HepG2 (cell line): Measurements from ENCODE around the gene LTV1. TPM values are rescaled to one million over a fixed set of nuclear protein-coding genes. Genes with fewer than 3 reads are reported as not detected.
"Not testable (repeated sequence)": the region's sequence is repeated elsewhere in the genome, so short reads cannot be mapped to it uniquely, and the experiment has no call there.

Source experiments
- ATAC-seq: fragments of 200-7000 bp; cut with Tn5 transposase; 3 replicates; pipeline ENCODE4 v1.9.1; 2020; ENCODE audit warnings: mild to moderate bottlenecking, moderate library complexity
- BruUV-seq: library from RNA; stranded (reverse); fragments of 400-500 nt; replicated peaks from 2 replicates; lab custom pipeline; 2021; lab: Mats Ljungman, UMichigan
- CTCF ChIA-PET: fragments of 300-600 bp; formaldehyde crosslinking; extraction: SDS; loops from one replicate; lab custom pipeline; 2021; ENCODE audit warnings: low total read pairs, inconsistent platforms, low intra/inter-chr PET ratio; lab: Yijun Ruan, JAX
- POLR2A ChIA-PET: fragments of 350-600 bp; sonication (Branson Sonifier 250); formaldehyde crosslinking; loops from one replicate; lab custom pipeline; 2020; ENCODE audit warnings: antibody characterized with exemption, inconsistent platforms; lab: Yijun Ruan, JAX
- DNase-seq: peaks from one replicate; pipeline ENCODE4 v3.0.0-alpha.2; 2015; ENCODE audit warnings: low spot score
- FAIRE-seq: peaks from 3 replicates; lab custom pipeline; 2011; peaks lifted over from hg19 to GRCh38; lab: Jason Lieb, UNC
- H2AFZ ChIP-seq: one replicate; pipeline ENCODE4 v1.6.1; 2011; ENCODE audit warnings: low read length, inconsistent platforms
- H3K27ac ChIP-seq: fragments of 300-600 bp; 3 replicates; pipeline ENCODE4 v1.8.0; 2011; ENCODE audit warnings: mixed run types, mild to moderate bottlenecking, mixed read lengths, low read length, inconsistent platforms; ENCODE audit not compliant: insufficient read depth; ENCODE audit errors: extremely low read length
- H3K27me3 ChIP-seq, 2 experiments: fragments of 200-600 bp in 1 of 2; 2 replicates in 1 of 2; 3 replicates in 1 of 2; pipeline versions ENCODE4 v1.6.0 to v1.8.0; 2011; ENCODE audit warnings: low read length in 2 of 2, mild to moderate bottlenecking in 2 of 2, moderate library complexity in 2 of 2, inconsistent platforms in 1 of 2; ENCODE audit not compliant: insufficient read depth in 2 of 2, control insufficient read depth in 1 of 2
- H3K36me3 ChIP-seq, 2 experiments: fragments of 200-600 bp in 1 of 2; replicated peaks in 1 of 2; 2 replicates in 1 of 2; 3 replicates in 1 of 2; pipeline versions ENCODE4 v1.5.1 to v1.8.0; 2011; ENCODE audit warnings: low read length in 2 of 2, inconsistent platforms in 1 of 2; ENCODE audit not compliant: insufficient read depth in 2 of 2, control insufficient read depth in 1 of 2
- H3K4me1 ChIP-seq: 2 replicates; pipeline ENCODE4 v1.5.1; 2012; ENCODE audit warnings: low read length, inconsistent platforms; ENCODE audit not compliant: insufficient read depth
- H3K4me2 ChIP-seq: 2 replicates; pipeline ENCODE4 v1.6.0; 2011; ENCODE audit warnings: low read depth, low read length, inconsistent platforms
- H3K4me3 ChIP-seq, 3 experiments: fragments of 200-600 bp in 1 of 3; sonication (generic), shearing (Covaris generic) in 1 of 3; replicated peaks in 1 of 3; 2 replicates each; pipeline ENCODE4 v1.5.1; 2011 to 2016; ENCODE audit warnings: low read length in 3 of 3, inconsistent platforms in 2 of 3, low read depth in 2 of 3, mild to moderate bottlenecking in 2 of 3, control low read depth in 1 of 3, mixed read lengths in 1 of 3; ENCODE audit not compliant: insufficient read depth in 1 of 3
- H3K79me2 ChIP-seq: one replicate; pipeline ENCODE4 v1.6.1; 2011; ENCODE audit warnings: low read length, inconsistent platforms; ENCODE audit not compliant: insufficient read depth
- H3K9ac ChIP-seq: 2 replicates; pipeline ENCODE4 v1.6.0; 2011; ENCODE audit warnings: mild to moderate bottlenecking, low read depth, low read length, inconsistent platforms; ENCODE audit not compliant: insufficient read depth
- H3K9me3 ChIP-seq: 2 replicates; pipeline ENCODE4 v1.5.1; 2012; ENCODE audit warnings: mild to moderate bottlenecking, low read length
- H4K20me1 ChIP-seq: 2 replicates; pipeline ENCODE4 v1.6.0; 2011; ENCODE audit warnings: inconsistent platforms, mild to moderate bottlenecking, low read length, moderate library complexity; ENCODE audit not compliant: insufficient read depth
- BCL6 ChIP-seq: IDR thresholded peaks from 2 replicates; pipeline ENCODE4 v1.6.1; 2016; ENCODE audit warnings: missing genetic modification reagents, missing compliant biosample characterization
- CREB1 ChIP-seq, 2 experiments: fragments of 450-650 bp in 1 of 2; IDR thresholded peaks; 2 replicates each; pipeline ENCODE4 v1.6.1; 2016 to 2017; ENCODE audit warnings: control low read depth in 1 of 2, mild to moderate bottlenecking in 1 of 2, missing compliant biosample characterization in 1 of 2, missing genetic modification characterization in 1 of 2
- FOXA3 ChIP-seq: IDR thresholded peaks from 2 replicates; pipeline ENCODE4 v1.6.1; 2016; ENCODE audit warnings: missing genetic modification reagents, missing compliant biosample characterization
- FOXP4 ChIP-seq: sonication (generic); formaldehyde crosslinking; IDR thresholded peaks from 2 replicates; pipeline ENCODE4 v1.4.0; 2020; ENCODE audit warnings: missing genetic modification reagents
- NCOA2 ChIP-seq: sonication (generic); formaldehyde crosslinking; IDR thresholded peaks from 2 replicates; pipeline ENCODE4 v1.8.0; 2022; ENCODE audit warnings: inconsistent platforms
- RBFOX2 ChIP-seq: fragments of 200-400 bp; formaldehyde crosslinking; IDR thresholded peaks from 2 replicates; pipeline ENCODE4 v1.6.1; 2017; ENCODE audit warnings: low read depth, mild to moderate bottlenecking, low read length
- SOX5 ChIP-seq: IDR thresholded peaks from 2 replicates; pipeline ENCODE4 v1.6.1; 2016; ENCODE audit warnings: borderline replicate concordance
- SOX6 ChIP-seq, 2 experiments: fragments of 450-650 bp in 1 of 2; sonication (generic) in 1 of 2; formaldehyde crosslinking in 1 of 2; IDR thresholded peaks; 2 replicates each; pipeline versions ENCODE4 v1.4.0 to v1.6.1; 2017 to 2020; ENCODE audit warnings: antibody characterized with exemption in 1 of 2, mild to moderate bottlenecking in 1 of 2, missing genetic modification reagents in 1 of 2
- TARDBP ChIP-seq: sonication (generic); formaldehyde crosslinking; IDR thresholded peaks from 2 replicates; pipeline ENCODE4 v1.8.0; 2022; ENCODE audit warnings: mild to moderate bottlenecking, missing genetic modification reagents
- TCF7 ChIP-seq: sonication (generic); IDR thresholded peaks from 2 replicates; pipeline ENCODE4 v1.6.1; 2016; ENCODE audit warnings: antibody characterized with exemption, low read depth
- ZMYM3 ChIP-seq: sonication (generic); formaldehyde crosslinking; IDR thresholded peaks from 2 replicates; pipeline ENCODE4 v1.5.1; 2020; ENCODE audit warnings: mild to moderate bottlenecking, missing genetic modification reagents
- WGBS: methylation state at CpG from one replicate; pipeline ENCODE4 v1.1.6; 2017; ENCODE audit warnings: low lambda C conversion rate; 5-methylcytosine and 5-hydroxymethylcytosine counted together
- in situ Hi-C: cut with HindIII; loops from 2 replicates; pipeline ENCODE4 v1.10.0; 2017; ENCODE audit warnings: low pct_unique_long_range_greater_than_20kb; ENCODE audit not compliant: extremely low pct_ligation_motif_present
- intact Hi-C: fragments of 100-400 bp; cut with micrococcal nuclease; formaldehyde crosslinking; loops from one replicate; pipeline ENCODE4 v1.10.0; 2022; ENCODE audit not compliant: unreplicated experiment
- polyA plus RNA-seq, 8 experiments: library from polyadenylated mRNA; depleted of rRNA in 3 of 8; stranded (reverse) in 7 of 8; unstranded in 1 of 8; fragments of >200 nt; fragmentation: Illumina TruSeq in 4 of 8; extraction: Trizol in 4 of 8; gene quantifications; 2 replicates each; pipeline versions ENCODE4 v1.2.1 to v1.2.3, GENCODE V29; 2011 to 2016; ENCODE audit warnings: low read depth in 4 of 8, missing spikeins in 1 of 8, mixed read lengths in 1 of 8; ENCODE audit not compliant: insufficient read depth in 1 of 8
- total RNA-seq, 5 experiments: library from RNA; depleted of rRNA; stranded (reverse); fragments of >200 nt; fragmentation: Illumina TruSeq; extraction: Trizol; gene quantifications; 2 replicates each; pipeline ENCODE4 v1.2.3, GENCODE V29; 2016; ENCODE audit warnings: low read depth in 1 of 5
- TF ChIP-seq, protein P1 (sequence below): IDR thresholded peaks from 2 replicates; pipeline ENCODE4 v1.4.0; 2020; ENCODE audit warnings: mild to moderate bottlenecking, missing genetic modification reagents

LTV1 gene
- total and polyA plus RNA-seq, 2 of the 13 experiments (the other 11 are each of a cell fraction or from before 2014, with no cell fraction given) = 21.1 to 85.8 TPM

DNA sequence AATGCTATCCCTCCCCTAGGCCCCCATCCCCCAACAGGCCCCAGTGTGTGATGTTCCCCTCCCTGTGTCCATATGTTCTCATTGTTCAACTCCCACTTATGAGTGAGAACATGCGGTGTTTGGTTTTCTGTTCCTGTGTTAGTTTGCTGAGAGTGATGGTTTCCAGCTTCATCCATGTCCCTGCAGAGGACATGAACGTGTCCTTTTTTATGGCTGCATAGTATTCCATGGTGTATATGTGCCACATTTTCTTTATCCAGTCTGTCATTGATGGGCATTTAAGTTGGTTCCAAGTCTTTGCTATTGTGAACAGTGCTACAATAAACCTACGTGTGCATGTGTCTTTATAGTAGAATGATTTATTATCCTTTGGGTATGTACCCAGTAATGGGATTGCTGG is 8.6 kb downstream of the LTV1 start:
- H3K27ac ChIP-seq, H3K27me3 ChIP-seq, ATAC-seq, in situ Hi-C loops, H4K20me1 ChIP-seq, FAIRE-seq, H3K4me2 ChIP-seq, DNase-seq, CTCF ChIA-PET, H3K9ac ChIP-seq, POLR2A ChIA-PET, H3K4me3 ChIP-seq, intact Hi-C loops, BruUV-seq, H3K9me3 ChIP-seq, H2AFZ ChIP-seq: not testable (repeated sequence)
- Histone ChIP-seq H3K4me1 (peaks cover 11% of the 10 kb centered on the region; the same call in 1 of the 2 replicates), H3K36me3 (peaks cover 21 to 59% of the 10 kb centered on the region in 2 experiments), H3K79me2 (peaks cover 33% of the 10 kb centered on the region)
- WGBS = 97% methylated on average over 3 of the region's 3 CpGs
- TF ChIP-seq RBFOX2 = 0 out of 2 replicates have a peak, but pooled peaks have one; percentile 38
- TF ChIP-seq ZMYM3 (CRISPR knock-in tag) = 0 out of 2 replicates have a peak, but pooled peaks have one; percentile 26

DNA sequence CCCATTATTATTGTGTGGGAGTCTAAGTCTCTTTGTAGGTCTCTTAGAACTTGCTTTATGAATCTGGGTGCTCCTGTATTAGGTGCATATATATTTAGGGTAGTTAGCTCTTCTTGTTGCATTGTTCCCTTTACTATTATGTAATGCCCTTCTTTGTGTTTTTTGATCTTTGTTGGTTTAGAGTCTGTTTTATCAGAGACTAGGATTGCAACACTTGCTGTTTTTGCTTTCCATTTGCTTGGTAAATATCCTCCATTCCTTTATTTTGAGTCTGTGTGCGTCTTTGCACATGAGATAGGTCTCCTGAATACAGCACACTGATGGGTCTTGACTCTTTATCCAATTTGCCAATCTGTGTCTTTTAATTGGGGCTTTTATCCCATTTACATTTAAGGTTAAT is 11.9 kb downstream of the LTV1 start:
- Histone ChIP-seq H3K36me3 (peaks cover 22 to 67% of the 10 kb centered on the region in 2 experiments), H3K79me2 (peaks cover 21% of the 10 kb centered on the region), H3K4me1 (peaks cover 11% of the 10 kb centered on the region; the same call in 1 of the 2 replicates)
- POLR2A ChIA-PET = interaction anchor here (1.4 kb wide), 1 partner anchor 12 kb away, joined by 9 read pairs; the partner anchor contains the start of gene LTV1
- 84% methylated on average over 1 of the region's 1 CpG for WGBS
- intact Hi-C loops; FAIRE-seq; BruUV-seq; CTCF ChIA-PET; ATAC-seq; H2AFZ ChIP-seq; H3K9ac ChIP-seq; H3K4me2 ChIP-seq; in situ Hi-C loops; H3K9me3 ChIP-seq; H3K27ac ChIP-seq; H3K4me3 ChIP-seq; H3K27me3 ChIP-seq; H4K20me1 ChIP-seq; TF ChIP-seq SOX6, CREB1 (IDR thresholded peaks at IDR 0.05): not testable (repeated sequence)
- DNase-seq = peak; percentile 37
- TF ChIP-seq SOX5 (CRISPR knock-in tag) = peak; percentile 92
- TF ChIP-seq, protein P1, sequence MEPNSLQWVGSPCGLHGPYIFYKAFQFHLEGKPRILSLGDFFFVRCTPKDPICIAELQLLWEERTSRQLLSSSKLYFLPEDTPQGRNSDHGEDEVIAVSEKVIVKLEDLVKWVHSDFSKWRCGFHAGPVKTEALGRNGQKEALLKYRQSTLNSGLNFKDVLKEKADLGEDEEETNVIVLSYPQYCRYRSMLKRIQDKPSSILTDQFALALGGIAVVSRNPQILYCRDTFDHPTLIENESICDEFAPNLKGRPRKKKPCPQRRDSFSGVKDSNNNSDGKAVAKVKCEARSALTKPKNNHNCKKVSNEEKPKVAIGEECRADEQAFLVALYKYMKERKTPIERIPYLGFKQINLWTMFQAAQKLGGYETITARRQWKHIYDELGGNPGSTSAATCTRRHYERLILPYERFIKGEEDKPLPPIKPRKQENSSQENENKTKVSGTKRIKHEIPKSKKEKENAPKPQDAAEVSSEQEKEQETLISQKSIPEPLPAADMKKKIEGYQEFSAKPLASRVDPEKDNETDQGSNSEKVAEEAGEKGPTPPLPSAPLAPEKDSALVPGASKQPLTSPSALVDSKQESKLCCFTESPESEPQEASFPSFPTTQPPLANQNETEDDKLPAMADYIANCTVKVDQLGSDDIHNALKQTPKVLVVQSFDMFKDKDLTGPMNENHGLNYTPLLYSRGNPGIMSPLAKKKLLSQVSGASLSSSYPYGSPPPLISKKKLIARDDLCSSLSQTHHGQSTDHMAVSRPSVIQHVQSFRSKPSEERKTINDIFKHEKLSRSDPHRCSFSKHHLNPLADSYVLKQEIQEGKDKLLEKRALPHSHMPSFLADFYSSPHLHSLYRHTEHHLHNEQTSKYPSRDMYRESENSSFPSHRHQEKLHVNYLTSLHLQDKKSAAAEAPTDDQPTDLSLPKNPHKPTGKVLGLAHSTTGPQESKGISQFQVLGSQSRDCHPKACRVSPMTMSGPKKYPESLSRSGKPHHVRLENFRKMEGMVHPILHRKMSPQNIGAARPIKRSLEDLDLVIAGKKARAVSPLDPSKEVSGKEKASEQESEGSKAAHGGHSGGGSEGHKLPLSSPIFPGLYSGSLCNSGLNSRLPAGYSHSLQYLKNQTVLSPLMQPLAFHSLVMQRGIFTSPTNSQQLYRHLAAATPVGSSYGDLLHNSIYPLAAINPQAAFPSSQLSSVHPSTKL = peak; percentile 50
- TF ChIP-seq TARDBP (CRISPR knock-in tag) = peak; percentile 22; the same call in 1 of the 2 replicates
- TF ChIP-seq FOXA3 (CRISPR knock-in tag) = peak; percentile 76
- peak; percentile 37; the same call in 1 of the 2 replicates for TF ChIP-seq BCL6 (CRISPR knock-in tag)
- TF ChIP-seq NCOA2 (CRISPR knock-in tag) = 0 out of 2 replicates have a peak, but pooled peaks have one; percentile 18
- peak; percentile 59; the same call in 1 of the 2 replicates for TF ChIP-seq TCF7
- peak; percentile 95 for TF ChIP-seq SOX6 (CRISPR knock-in tag; IDR thresholded peaks at IDR 0.05)
- peak; percentile 65 for TF ChIP-seq FOXP4
- TF ChIP-seq CREB1 (CRISPR knock-in tag; IDR thresholded peaks at IDR 0.05) = 0 out of 2 replicates have a peak, but pooled peaks have one; percentile 17
